ENCODE measurements around the gene PI4KB.
A peak's percentile ranks its signal among the peaks of the same experiment; 100 is the strongest.

PI4KB gene

GRCh38 chr1:151314137-151314875, 12.9 kb downstream of the PI4KB start:
- no peak overlapping the region for H2BK5ac ChIP-seq (ENCODE audit: low read depth, low read length, poor library complexity)
- peaks cover 27% of the 10 kb centered on the region for H3K79me1 ChIP-seq (ENCODE audit: low read length)
- DNase-seq, result peak in 1 of 2 donors; percentile 61
- no peaks in the 10 kb centered on the region for H3K9me3 ChIP-seq (ENCODE audit: insufficient read depth, low read depth, low read length)
- no peaks in the 10 kb centered on the region for H3K79me2 ChIP-seq (ENCODE audit: control insufficient read depth, insufficient read depth, low read length, poor library complexity)
- peaks cover 13 to 14% of the 10 kb centered on the region in 2 experiments for H3K36me3 ChIP-seq (ENCODE audit: control insufficient read depth in 1 of 2, insufficient read depth in 2 of 2, low read length in 2 of 2)
- H3K23ac ChIP-seq (ENCODE audit: low read length), result no peak overlapping the region
- no peak overlapping the region for H3K18ac ChIP-seq (ENCODE audit: low read length)
- peak overlapping the region; percentile 10 for H3K14ac ChIP-seq (ENCODE audit: low read length)
- H3K4me2 ChIP-seq (ENCODE audit: low read length), result no peak overlapping the region
- no peak overlapping the region for H4K8ac ChIP-seq (ENCODE audit: low read depth, low read length)
- no peak overlapping the region for H3K4ac ChIP-seq (ENCODE audit: low read depth, low read length)
- H2AFZ ChIP-seq (ENCODE audit: insufficient read depth, low read length, poor library complexity), result no peak overlapping the region
- H3K9ac ChIP-seq (ENCODE audit: low read length), result no peak overlapping the region
- no peak overlapping the region for H2BK120ac ChIP-seq (ENCODE audit: insufficient read depth, low read length, poor library complexity)
- H4K12ac ChIP-seq (ENCODE audit: low read depth, low read length), result no peak overlapping the region
- no peak overlapping the region for H3K4me3 ChIP-seq (ENCODE audit: low read depth, low read length)
- H3K27ac ChIP-seq (ENCODE audit: low read depth, low read length), result peak overlapping the region; percentile 28
- H2BK12ac ChIP-seq (ENCODE audit: low read length), result no peak overlapping the region
- no peak overlapping the region for H4K91ac ChIP-seq (ENCODE audit: low read depth, low read length)
- H3K27me3 ChIP-seq (ENCODE audit: insufficient read depth, low read length), result no peaks in the 10 kb centered on the region
- no CpG with 5 or more reads among the region's 3 CpGs for WGBS (ENCODE audit: extremely low coverage, insufficient coverage, insufficient read length)
- peaks cover 38 to 49% of the 10 kb centered on the region in 2 experiments for H3K4me1 ChIP-seq (ENCODE audit: control insufficient read depth in 1 of 2, insufficient read depth in 2 of 2, low read length in 2 of 2)
- no peak overlapping the region for H2AK5ac ChIP-seq (ENCODE audit: low read length)

- no CpG with 5 or more reads among the region's 2 CpGs for WGBS (ENCODE audit: extremely low coverage, insufficient coverage, insufficient read length)
- Histone ChIP-seq H3K4ac (ENCODE audit: low read depth, low read length) (peak overlapping the region; percentile 6), H2AFZ (ENCODE audit: insufficient read depth, low read length, poor library complexity) (no peak overlapping the region), H3K23ac (ENCODE audit: low read length) (no peak overlapping the region), H3K79me2 (ENCODE audit: control insufficient read depth, insufficient read depth, low read length, poor library complexity) (no peaks in the 10 kb centered on the region), H3K9ac (ENCODE audit: low read length) (no peak overlapping the region), H3K27me3 (ENCODE audit: insufficient read depth, low read length) (no peaks in the 10 kb centered on the region), H3K36me3 (ENCODE audit: control insufficient read depth in 1 of 2, insufficient read depth in 2 of 2, low read length in 2 of 2) (peaks cover 13 to 17% of the 10 kb centered on the region in 2 experiments), H2AK5ac (ENCODE audit: low read length) (no peak overlapping the region), H3K4me2 (ENCODE audit: low read length) (no peak overlapping the region), H4K91ac (ENCODE audit: low read depth, low read length) (peak overlapping the region; percentile 30), H3K4me3 (ENCODE audit: low read depth, low read length) (no peak overlapping the region), H3K27ac (ENCODE audit: low read depth, low read length) (peak overlapping the region; percentile 92), H4K8ac (ENCODE audit: low read depth, low read length) (peak overlapping the region; percentile 49), H4K12ac (ENCODE audit: low read depth, low read length) (no peak overlapping the region), H3K18ac (ENCODE audit: low read length) (peak overlapping the region; percentile 33), H2BK120ac (ENCODE audit: insufficient read depth, low read length, poor library complexity) (peak overlapping the region; percentile 15), H3K14ac (ENCODE audit: low read length) (peak overlapping the region; percentile 28), H3K4me1 (ENCODE audit: control insufficient read depth in 1 of 2, insufficient read depth in 2 of 2, low read length in 2 of 2) (peaks cover 41 to 53% of the 10 kb centered on the region in 2 experiments), H3K9me3 (ENCODE audit: insufficient read depth, low read depth, low read length) (no peaks in the 10 kb centered on the region), H3K79me1 (ENCODE audit: low read length) (peaks cover 32% of the 10 kb centered on the region), H2BK12ac (ENCODE audit: low read length) (peak overlapping the region; percentile 23), H2BK5ac (ENCODE audit: low read depth, low read length, poor library complexity) (peak overlapping the region; percentile 21)
- DNase-seq, result no peak
Observed at GRCh38 chr1:151313501-151313900, 13.7 kb downstream of the PI4KB start.

GRCh38 chr1:151312826-151313225, 14.4 kb downstream of the PI4KB start:
- Histone ChIP-seq H3K4me1 (ENCODE audit: control insufficient read depth in 1 of 2, insufficient read depth in 2 of 2, low read length in 2 of 2) (peaks cover 41 to 53% of the 10 kb centered on the region in 2 experiments), H3K14ac (ENCODE audit: low read length) (no peak overlapping the region), H3K9me3 (ENCODE audit: insufficient read depth, low read depth, low read length) (no peaks in the 10 kb centered on the region), H2AK5ac (ENCODE audit: low read length) (no peak overlapping the region), H4K91ac (ENCODE audit: low read depth, low read length) (peak overlapping the region; percentile 66), H4K12ac (ENCODE audit: low read depth, low read length) (no peak overlapping the region), H3K36me3 (ENCODE audit: control insufficient read depth in 1 of 2, insufficient read depth in 2 of 2, low read length in 2 of 2) (peaks cover 17 to 24% of the 10 kb centered on the region in 2 experiments), H3K4me3 (ENCODE audit: low read depth, low read length) (no peak overlapping the region), H3K9ac (ENCODE audit: low read length) (no peak overlapping the region), H3K79me1 (ENCODE audit: low read length) (peaks cover 32% of the 10 kb centered on the region), H3K27ac (ENCODE audit: low read depth, low read length) (peak overlapping the region; percentile 92), H2BK12ac (ENCODE audit: low read length) (peak overlapping the region; percentile 55), H3K4me2 (ENCODE audit: low read length) (no peak overlapping the region), H2BK120ac (ENCODE audit: insufficient read depth, low read length, poor library complexity) (peak overlapping the region; percentile 65), H3K4ac (ENCODE audit: low read depth, low read length) (no peak overlapping the region), H3K23ac (ENCODE audit: low read length) (no peak overlapping the region), H2BK5ac (ENCODE audit: low read depth, low read length, poor library complexity) (peak overlapping the region; percentile 66), H3K27me3 (ENCODE audit: insufficient read depth, low read length) (no peaks in the 10 kb centered on the region), H3K18ac (ENCODE audit: low read length) (no peak overlapping the region), H2AFZ (ENCODE audit: insufficient read depth, low read length, poor library complexity) (no peak overlapping the region), H3K79me2 (ENCODE audit: control insufficient read depth, insufficient read depth, low read length, poor library complexity) (no peaks in the 10 kb centered on the region), H4K8ac (ENCODE audit: low read depth, low read length) (no peak overlapping the region)
- DNase-seq, result no peak
- no CpG with 5 or more reads among the region's 8 CpGs for WGBS (ENCODE audit: extremely low coverage, insufficient coverage, insufficient read length)

GRCh38 chr1:151312411-151312810, 14.8 kb downstream of the PI4KB start:
- no peak for DNase-seq
- H3K79me2 ChIP-seq (ENCODE audit: control insufficient read depth, insufficient read depth, low read length, poor library complexity), result no peaks in the 10 kb centered on the region
- no peak overlapping the region for H4K12ac ChIP-seq (ENCODE audit: low read depth, low read length)
- peak overlapping the region; percentile 66 for H4K91ac ChIP-seq (ENCODE audit: low read depth, low read length)
- no CpG with 5 or more reads among the region's 4 CpGs for WGBS (ENCODE audit: extremely low coverage, insufficient coverage, insufficient read length)
- no peak overlapping the region for H3K9ac ChIP-seq (ENCODE audit: low read length)
- H3K4me2 ChIP-seq (ENCODE audit: low read length), result no peak overlapping the region
- no peak overlapping the region for H2AFZ ChIP-seq (ENCODE audit: insufficient read depth, low read length, poor library complexity)
- H2BK12ac ChIP-seq (ENCODE audit: low read length), result peak overlapping the region; percentile 34
- H4K8ac ChIP-seq (ENCODE audit: low read depth, low read length), result no peak overlapping the region
- peak overlapping the region; percentile 66 for H2BK5ac ChIP-seq (ENCODE audit: low read depth, low read length, poor library complexity)
- H3K14ac ChIP-seq (ENCODE audit: low read length), result no peak overlapping the region
- no peak overlapping the region for H3K4ac ChIP-seq (ENCODE audit: low read depth, low read length)
- H3K27ac ChIP-seq (ENCODE audit: low read depth, low read length), result peak overlapping the region; percentile 92
- no peak overlapping the region for H3K4me3 ChIP-seq (ENCODE audit: low read depth, low read length)
- H2AK5ac ChIP-seq (ENCODE audit: low read length), result no peak overlapping the region
- no peaks in the 10 kb centered on the region for H3K27me3 ChIP-seq (ENCODE audit: insufficient read depth, low read length)
- H3K36me3 ChIP-seq (ENCODE audit: control insufficient read depth in 1 of 2, insufficient read depth in 2 of 2, low read length in 2 of 2), result peaks cover 21 to 28% of the 10 kb centered on the region in 2 experiments
- H2BK120ac ChIP-seq (ENCODE audit: insufficient read depth, low read length, poor library complexity), result peak overlapping the region; percentile 34
- no peak overlapping the region for H3K23ac ChIP-seq (ENCODE audit: low read length)
- H3K9me3 ChIP-seq (ENCODE audit: insufficient read depth, low read depth, low read length), result no peaks in the 10 kb centered on the region
- H3K4me1 ChIP-seq (ENCODE audit: control insufficient read depth in 1 of 2, insufficient read depth in 2 of 2, low read length in 2 of 2), result peaks cover 41 to 53% of the 10 kb centered on the region in 2 experiments
- H3K79me1 ChIP-seq (ENCODE audit: low read length), result peaks cover 32% of the 10 kb centered on the region
- no peak overlapping the region for H3K18ac ChIP-seq (ENCODE audit: low read length)

Measured in trophoblast cell (in vitro differentiated cells and primary cell).